Neural cell (in vitro differentiated cells): ENCODE data around the gene SEMA6A. TPM values are rescaled to one million over a fixed set of nuclear protein-coding genes. Genes with fewer than 3 reads are reported as not detected.

Experiments
- H2AFZ ChIP-seq: fragments of 200-600, 300-800 bp; sonication (generic), shearing (Covaris generic); 2 replicates; pipeline ENCODE4 v1.6.0; 2014; ENCODE audit warnings: low read depth, mild to moderate bottlenecking, antibody characterized with exemption, low read length, moderate library complexity
- H3F3A ChIP-seq: fragments of 200-600 bp; shearing (Covaris generic); 2 replicates; pipeline ENCODE4 v1.6.1; 2016; ENCODE audit warnings: mild to moderate bottlenecking, moderate library complexity, mixed read lengths, antibody characterized with exemption, low read length; ENCODE audit not compliant: insufficient read depth, poor library complexity, severe bottlenecking
- H3K27ac ChIP-seq: fragments of 200-600, 300-800 bp; sonication (generic), shearing (Covaris generic); 2 replicates; pipeline ENCODE4 v1.5.1; 2014; ENCODE audit warnings: mild to moderate bottlenecking, low read length, moderate library complexity
- H3K27me3 ChIP-seq: fragments of 300-800, 200-600 bp; sonication (generic), shearing (Covaris generic); 2 replicates; pipeline ENCODE4 v1.6.0; 2014; ENCODE audit warnings: mild to moderate bottlenecking, low read depth, low read length, moderate library complexity; ENCODE audit not compliant: insufficient read depth
- H3K36me3 ChIP-seq: fragments of 300-800, 200-600 bp; sonication (generic), shearing (Covaris generic); 2 replicates; pipeline ENCODE4 v1.5.1; 2014; ENCODE audit warnings: mild to moderate bottlenecking, antibody characterized with exemption, low read length, moderate library complexity; ENCODE audit not compliant: insufficient read depth
- H3K4me2 ChIP-seq: fragments of 300-800, 200-600 bp; sonication (generic), shearing (Covaris generic); 2 replicates; pipeline ENCODE4 v1.6.0; 2014; ENCODE audit warnings: mild to moderate bottlenecking, low read length
- H3K4me3 ChIP-seq: fragments of 300-800, 200-600 bp; sonication (generic), shearing (Covaris generic); 2 replicates; pipeline ENCODE4 v1.5.1; 2014; ENCODE audit warnings: mild to moderate bottlenecking, low read length, moderate library complexity
- H3K79me2 ChIP-seq: fragments of 200-600 bp; shearing (Covaris generic); replicated peaks from 2 replicates; pipeline ENCODE4 v1.6.0; 2014; ENCODE audit warnings: mild to moderate bottlenecking, low read length, moderate library complexity; ENCODE audit not compliant: insufficient read depth
- H3K9ac ChIP-seq: fragments of 300-800, 200-600 bp; sonication (generic), shearing (Covaris generic); 2 replicates; pipeline ENCODE4 v1.6.1; 2016; ENCODE audit warnings: mild to moderate bottlenecking, low read length, mixed read lengths
- H3K9me2 ChIP-seq: fragments of 200-600 bp; shearing (Covaris generic); 2 replicates; pipeline ENCODE4 v1.6.1; 2016; ENCODE audit warnings: mild to moderate bottlenecking, low read length, mixed read lengths; ENCODE audit not compliant: insufficient read depth
- H3K9me3 ChIP-seq: fragments of 200-600, 300-800 bp; sonication (generic), shearing (Covaris generic); 2 replicates; pipeline ENCODE4 v1.6.1; 2016; ENCODE audit warnings: mild to moderate bottlenecking, mixed run types, low read length, moderate library complexity, mixed read lengths
- H4K20me1 ChIP-seq: fragments of 200-600 bp; shearing (Covaris generic); 2 replicates; pipeline ENCODE4 v1.6.1; 2016; ENCODE audit warnings: mild to moderate bottlenecking, mixed run types; ENCODE audit not compliant: insufficient read depth
- EP300 ChIP-seq: fragments of 450-650 bp; conservative IDR thresholded peaks from 2 replicates; pipeline ENCODE4 v1.6.1; 2014; ENCODE audit warnings: antibody characterized with exemption, mild to moderate bottlenecking, moderate library complexity; ENCODE audit not compliant: poor library complexity, severe bottlenecking
- EZH2 ChIP-seq: fragments of 200-600, 300-800 bp; shearing (Covaris generic), sonication (generic); IDR thresholded peaks from 2 replicates; pipeline ENCODE4 v1.6.1; 2014; ENCODE audit warnings: antibody characterized with exemption, low read length, borderline replicate concordance, mild to moderate bottlenecking; ENCODE audit not compliant: insufficient read depth, poor library complexity, severe bottlenecking
- MXI1 ChIP-seq: fragments of 450-650 bp; conservative IDR thresholded peaks from 2 replicates; pipeline ENCODE4 v1.6.1; 2014; ENCODE audit warnings: antibody characterized with exemption, mild to moderate bottlenecking; ENCODE audit not compliant: poor library complexity, severe bottlenecking
- POLR2AphosphoS5 ChIP-seq: IDR thresholded peaks from 2 replicates; pipeline ENCODE4 v1.6.1; 2012
- RAD21 ChIP-seq: fragments of 450-650 bp; conservative IDR thresholded peaks from 2 replicates; pipeline ENCODE4 v1.6.1; 2014; ENCODE audit warnings: antibody characterized with exemption, mild to moderate bottlenecking, moderate library complexity
- REST ChIP-seq: IDR thresholded peaks from 2 replicates; pipeline ENCODE4 v1.6.1; 2012; ENCODE audit warnings: borderline replicate concordance
- SMC3 ChIP-seq: fragments of 450-650 bp; conservative IDR thresholded peaks from 2 replicates; pipeline ENCODE4 v1.6.1; 2014; ENCODE audit warnings: antibody characterized with exemption, mild to moderate bottlenecking, moderate library complexity; ENCODE audit not compliant: poor library complexity
- TAF1 ChIP-seq: IDR thresholded peaks from 2 replicates; pipeline ENCODE4 v1.6.1; 2012; ENCODE audit warnings: low read depth
- polyA plus RNA-seq: library from polyadenylated mRNA; depleted of rRNA; stranded (reverse); fragments of >200 nt; gene quantifications from 2 replicates; pipeline ENCODE4 v1.2.3, GENCODE V29; 2014
- TF ChIP-seq, protein P1 (sequence below): fragments of 450-650 bp; IDR thresholded peaks from 2 replicates; pipeline ENCODE4 v1.5.1; 2014; ENCODE audit warnings: antibody characterized with exemption, mild to moderate bottlenecking, moderate library complexity; ENCODE audit not compliant: poor library complexity, severe bottlenecking

The SEMA6A gene
- polyA plus RNA-seq, 1 donor from 2014 or later = 6.5 TPM

- H4K20me1 ChIP-seq = no peaks in the 10 kb centered on the region
- no peaks in the 10 kb centered on the region for H3K9me3 ChIP-seq
- no peaks in the 10 kb centered on the region for H3F3A ChIP-seq
- no peak for TF ChIP-seq TAF1
- no peak for TF ChIP-seq EZH2
- TF ChIP-seq EP300 = no peak
- no peak for TF ChIP-seq RAD21
- no peak for TF ChIP-seq REST
- H3K4me2 ChIP-seq = no peak overlapping the region
- H3K27ac ChIP-seq = no peak overlapping the region
- no peaks in the 10 kb centered on the region for H3K79me2 ChIP-seq
- no peaks in the 10 kb centered on the region for H3K36me3 ChIP-seq
- no peak overlapping the region for H3K9ac ChIP-seq
- no peak overlapping the region for H2AFZ ChIP-seq
- no peaks in the 10 kb centered on the region for H3K27me3 ChIP-seq
- no peaks in the 10 kb centered on the region for H3K9me2 ChIP-seq
- H3K4me3 ChIP-seq = no peak overlapping the region
Measured at GRCh38 chr5:116396476-116397099, 178.0 kb downstream of the SEMA6A start.

- Histone ChIP-seq H3K9ac (no peak overlapping the region), H3K27me3 (no peaks in the 10 kb centered on the region), H3K4me2 (no peak overlapping the region), H3K79me2 (no peaks in the 10 kb centered on the region), H3K9me2 (no peaks in the 10 kb centered on the region), H2AFZ (no peak overlapping the region), H3K36me3 (no peaks in the 10 kb centered on the region), H3K27ac (no peak overlapping the region), H3K9me3 (no peaks in the 10 kb centered on the region), H3F3A (no peaks in the 10 kb centered on the region), H3K4me3 (no peak overlapping the region), H4K20me1 (no peaks in the 10 kb centered on the region)
- no peak for TF ChIP-seq EZH2
- TF ChIP-seq RAD21 = no peak
- no peak for TF ChIP-seq POLR2AphosphoS5
- TF ChIP-seq, protein P1, sequence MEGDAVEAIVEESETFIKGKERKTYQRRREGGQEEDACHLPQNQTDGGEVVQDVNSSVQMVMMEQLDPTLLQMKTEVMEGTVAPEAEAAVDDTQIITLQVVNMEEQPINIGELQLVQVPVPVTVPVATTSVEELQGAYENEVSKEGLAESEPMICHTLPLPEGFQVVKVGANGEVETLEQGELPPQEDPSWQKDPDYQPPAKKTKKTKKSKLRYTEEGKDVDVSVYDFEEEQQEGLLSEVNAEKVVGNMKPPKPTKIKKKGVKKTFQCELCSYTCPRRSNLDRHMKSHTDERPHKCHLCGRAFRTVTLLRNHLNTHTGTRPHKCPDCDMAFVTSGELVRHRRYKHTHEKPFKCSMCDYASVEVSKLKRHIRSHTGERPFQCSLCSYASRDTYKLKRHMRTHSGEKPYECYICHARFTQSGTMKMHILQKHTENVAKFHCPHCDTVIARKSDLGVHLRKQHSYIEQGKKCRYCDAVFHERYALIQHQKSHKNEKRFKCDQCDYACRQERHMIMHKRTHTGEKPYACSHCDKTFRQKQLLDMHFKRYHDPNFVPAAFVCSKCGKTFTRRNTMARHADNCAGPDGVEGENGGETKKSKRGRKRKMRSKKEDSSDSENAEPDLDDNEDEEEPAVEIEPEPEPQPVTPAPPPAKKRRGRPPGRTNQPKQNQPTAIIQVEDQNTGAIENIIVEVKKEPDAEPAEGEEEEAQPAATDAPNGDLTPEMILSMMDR = no peak
- TF ChIP-seq SMC3 = no peak
- TF ChIP-seq EP300 = no peak
- no peak for TF ChIP-seq REST
- TF ChIP-seq TAF1 = no peak
- TF ChIP-seq MXI1 = no peak
Measured at GRCh38 chr5:116395631-116396203, 178.9 kb downstream of the SEMA6A start.
